GM12878 (cell line): ENCODE results near the gene TTLL12. TPM values are rescaled to one million over a fixed set of nuclear protein-coding genes. Genes with fewer than 3 reads are reported as not detected.

Experiments
- ATAC-seq: fragments of 200-7000 bp; cut with Tn5 transposase; 3 replicates; pipeline ENCODE4 v1.9.1; 2020; ENCODE audit warnings: mild to moderate bottlenecking, moderate library complexity
- BruUV-seq: library from RNA; stranded (reverse); fragments of 400-500 nt; replicated peaks from 2 replicates; lab custom pipeline; 2021; lab: Mats Ljungman, UMichigan
- CTCF ChIA-PET: fragments of 300-600 bp; sonication (Branson Sonifier 250); formaldehyde crosslinking; extraction: SDS; loops from one replicate; lab custom pipeline; 2021; ENCODE audit warnings: inconsistent platforms; lab: Yijun Ruan, JAX
- POLR2A ChIA-PET: fragments of 350-600 bp; formaldehyde crosslinking; extraction: SDS; loops from one replicate; lab custom pipeline; 2021; ENCODE audit warnings: inconsistent platforms; lab: Charles Lee
- RAD21 ChIA-PET: fragments of 300-600 bp; sonication (Branson Sonifier 250); formaldehyde crosslinking; loops from one replicate; lab custom pipeline; 2023; ENCODE audit warnings: antibody characterized with exemption; ENCODE audit not compliant: unreplicated experiment; lab: Charles Lee
- SMC1A ChIA-PET: fragments of 300-600 bp; sonication (Branson Sonifier 250); formaldehyde crosslinking; loops from one replicate; lab custom pipeline; 2023; ENCODE audit not compliant: unreplicated experiment, uncharacterized antibody; lab: Charles Lee
- DNase-seq: peaks from one replicate; pipeline ENCODE4 v3.0.0-alpha.2; 2011; ENCODE audit warnings: low read depth, low spot score
- FAIRE-seq: peaks from 3 replicates; lab custom pipeline; 2011; peaks lifted over from hg19 to GRCh38; lab: Jason Lieb, UNC
- H2AFZ ChIP-seq: 2 replicates; pipeline ENCODE4 v1.6.0; 2011; ENCODE audit warnings: low read depth, low read length, control low read depth; ENCODE audit not compliant: control insufficient read depth
- H3K27ac ChIP-seq: 2 replicates; pipeline ENCODE4 v1.5.1; 2011; ENCODE audit warnings: control low read depth; ENCODE audit not compliant: control insufficient read depth, insufficient read depth
- H3K27me3 ChIP-seq, 2 experiments: replicated peaks in 1 of 2; 2 replicates each; pipeline versions ENCODE4 v1.6.0 to v1.6.1; 2011; ENCODE audit warnings: low read length in 1 of 2; ENCODE audit not compliant: control insufficient read depth in 2 of 2, insufficient read depth in 2 of 2
- H3K36me3 ChIP-seq, 2 experiments: 2 replicates each; pipeline ENCODE4 v1.5.1; 2011; ENCODE audit warnings: low read length in 1 of 2; ENCODE audit not compliant: control insufficient read depth in 2 of 2, insufficient read depth in 2 of 2
- H3K4me1 ChIP-seq: 2 replicates; pipeline ENCODE4 v1.6.1; 2011; ENCODE audit warnings: mild to moderate bottlenecking, low read length, moderate library complexity, mixed read lengths; ENCODE audit not compliant: control insufficient read depth, insufficient read depth
- H3K4me2 ChIP-seq: 2 replicates; pipeline ENCODE4 v1.6.0; 2011; ENCODE audit warnings: control low read depth; ENCODE audit not compliant: control insufficient read depth, insufficient read depth
- H3K4me3 ChIP-seq: fragments of 200-600 bp; sonication (generic); 2 replicates; pipeline ENCODE4 v1.5.1; 2016
- H3K79me2 ChIP-seq: 2 replicates; pipeline ENCODE4 v1.6.0; 2011; ENCODE audit warnings: low read length; ENCODE audit not compliant: control insufficient read depth, insufficient read depth
- H3K9ac ChIP-seq: 2 replicates; pipeline ENCODE4 v1.8.0; 2011; ENCODE audit warnings: low read length, control low read depth, mixed read lengths; ENCODE audit not compliant: control insufficient read depth, insufficient read depth
- H3K9me3 ChIP-seq: replicated peaks from 3 replicates; pipeline ENCODE4 v1.5.1; 2011; ENCODE audit warnings: mild to moderate bottlenecking, low read length; ENCODE audit not compliant: control insufficient read depth, insufficient read depth
- H4K20me1 ChIP-seq: 2 replicates; pipeline ENCODE4 v1.6.0; 2011; ENCODE audit not compliant: control insufficient read depth, insufficient read depth
- BCL11A ChIP-seq: IDR thresholded peaks from 2 replicates; pipeline ENCODE4 v1.6.1; 2011; ENCODE audit warnings: low read depth, low read length
- CBX5 ChIP-seq: sonication (generic); IDR thresholded peaks from 2 replicates; pipeline ENCODE4 v1.6.1; 2016; ENCODE audit warnings: low read depth, moderate library complexity, mild to moderate bottlenecking, inconsistent platforms
- EED ChIP-seq: sonication (generic); IDR thresholded peaks from 2 replicates; pipeline ENCODE4 v1.6.1; 2016; ENCODE audit warnings: antibody characterized with exemption, low read depth
- EP300 ChIP-seq, 2 experiments: fragments of 150-350 bp in 1 of 2; IDR thresholded peaks; 2 replicates each; pipeline ENCODE4 v1.6.1; 2011 to 2012; ENCODE audit warnings: low read depth in 2 of 2, low read length in 2 of 2, borderline replicate concordance in 1 of 2, improper control_type of control experiment in 1 of 2, inconsistent platforms in 1 of 2; ENCODE audit not compliant: control insufficient read depth in 1 of 2
- KDM1A ChIP-seq: fragments of 200-600 bp; sonication (generic); IDR thresholded peaks from 2 replicates; pipeline ENCODE4 v1.6.1; 2016; ENCODE audit warnings: borderline replicate concordance
- NBN ChIP-seq: fragments of 450-650 bp; IDR thresholded peaks from 2 replicates; pipeline ENCODE4 v1.6.1; 2016
- NRF1 ChIP-seq: conservative IDR thresholded peaks from 2 replicates; pipeline ENCODE4 v1.6.1; 2011; ENCODE audit warnings: mild to moderate bottlenecking, low read depth, low read length, improper control_type of control experiment
- RFX5 ChIP-seq: IDR thresholded peaks from 2 replicates; pipeline ENCODE4 v1.6.1; 2011; ENCODE audit warnings: low read depth, low read length, improper control_type of control experiment
- RUNX3 ChIP-seq: IDR thresholded peaks from 2 replicates; pipeline ENCODE4 v1.6.1; 2012; ENCODE audit warnings: low read length, inconsistent platforms
- WRNIP1 ChIP-seq: IDR thresholded peaks from 2 replicates; pipeline ENCODE4 v1.6.1; 2011; ENCODE audit warnings: low read depth, low read length, improper control_type of control experiment, borderline replicate concordance
- YY1 ChIP-seq: IDR thresholded peaks from 2 replicates; pipeline ENCODE4 v1.6.1; 2011; ENCODE audit warnings: low read depth, mild to moderate bottlenecking, low read length
- ZNF274 ChIP-seq: IDR thresholded peaks from one replicate; pipeline ENCODE4 v1.8.0; 2011; ENCODE audit not compliant: insufficient read length, insufficient read depth
- WGBS: methylation state at CpG from one replicate; pipeline ENCODE4 v1.1.6; 2016; ENCODE audit warnings: low lambda C conversion rate; ENCODE audit not compliant: insufficient replicate concordance, insufficient coverage; ENCODE audit errors: missing lambda C conversion rate; 5-methylcytosine and 5-hydroxymethylcytosine counted together
- in situ Hi-C: fragments of 300-500 bp; cut with MboI; formaldehyde crosslinking; loops from 9 replicates; pipeline ENCODE4 v1.14.3; 2018; ENCODE audit warnings: mixed read lengths
- intact Hi-C: fragments of 100-400 bp; cut with micrococcal nuclease; formaldehyde crosslinking; loops from one replicate; pipeline ENCODE4 v1.14.2; 2022; ENCODE audit not compliant: unreplicated experiment
- polyA plus RNA-seq, 11 experiments: library from polyadenylated mRNA; depleted of rRNA in 4 of 11; unstranded in 6 of 11; stranded (reverse) in 5 of 11; fragments of >200 nt; fragmentation: Nextera tagmentation in 4 of 11; fragmentation: Illumina TruSeq in 1 of 11; extraction: Ambion mirVana in 4 of 11; extraction: Trizol in 1 of 11; gene quantifications; 1 replicate in 1 of 11; 2 replicates in 10 of 11; pipeline versions ENCODE4 v1.2.1 to v1.2.3, GENCODE V29; 2011 to 2016; ENCODE audit warnings: inconsistent platforms in 2 of 11, missing spikeins in 2 of 11, low read depth in 1 of 11
- total RNA-seq, 4 experiments: library from RNA; depleted of rRNA in 3 of 4; stranded (reverse); fragments of >200 nt in 3 of 4; fragmentation: Illumina TruSeq in 1 of 4; extraction: Trizol in 1 of 4; gene quantifications; 2 replicates each; pipeline versions ENCODE4 v1.2.1 to v1.2.3, GENCODE V29; 2013 to 2021

TTLL12 gene
- total and polyA plus RNA-seq, 10 of the 15 experiments (the other 5 are each of a cell fraction or from before 2014, with no cell fraction given), result 1.00 to 89.8 (median 38.5) TPM

GRCh38 chr22:43230571-43230970 lies 43.6 kb upstream of the TTLL12 start:
- no peaks in the 10 kb centered on the region for H3K4me1 ChIP-seq
- in situ Hi-C loops (loop anchor here (5.0 kb wide), 2 partner anchors 117 to 152 kb away; no protein-coding TSS in a partner anchor), intact Hi-C loops (loop anchor here (5.0 kb wide), 1 partner anchor 42 kb away; no protein-coding TSS in a partner anchor)
- no peak overlapping the region for H3K4me2 ChIP-seq
- H2AFZ ChIP-seq, result no peak overlapping the region
- DNase-seq (no peak), FAIRE-seq (no peak), ATAC-seq (no peak; the same call in 2 of the 3 replicates)
- H3K27me3 ChIP-seq, result peaks cover 0 to 4% of the 10 kb centered on the region in 2 experiments; a peak in 3 of 4 replicates
- no peak overlapping the region for H3K4me3 ChIP-seq
- no TSS peak for BruUV-seq
- ChIA-PET SMC1A (no interaction called here), RAD21 (no interaction called here), POLR2A (no interaction called here), CTCF (interaction anchor here (1.5 to 4.8 kb wide), 4 partner anchors 16 to 154 kb away, joined by 4 to 37 read pairs (median 17); no protein-coding TSS in a partner anchor)
- H3K36me3 ChIP-seq, result no peaks in the 10 kb centered on the region
- 8% methylated on average over 9 of the region's 9 CpGs for WGBS
- no peaks in the 10 kb centered on the region for H3K79me2 ChIP-seq
- H4K20me1 ChIP-seq, result no peaks in the 10 kb centered on the region
- TF ChIP-seq BCL11A (no peak), KDM1A (no peak), NBN (no peak), EP300 (IDR thresholded peaks at IDR 0.05; ENCODE audit: borderline replicate concordance in 1 of 2, control insufficient read depth in 1 of 2, low read depth in 2 of 2, low read length in 2 of 2) (no peak), WRNIP1 (no peak), YY1 (no peak), CBX5 (no peak), ZNF274 (no peak), EED (no peak), NRF1 (no peak), RFX5 (no peak), RUNX3 (no peak)
- H3K9me3 ChIP-seq, result no peaks in the 10 kb centered on the region
- H3K27ac ChIP-seq, result no peak overlapping the region
- no peak overlapping the region for H3K9ac ChIP-seq
